PC-9 (cell line): ENCODE results near the gene MAEA.

ENCODE experiments used
- EZH2 ChIP-seq: fragments of 200-600 bp; sonication (generic); IDR thresholded peaks from 2 replicates; pipeline ENCODE4 v1.8.0; 2017; ENCODE audit warnings: antibody characterized with exemption, low read depth
- TF ChIP-seq, protein P1 (sequence below): fragments of 200-600 bp; sonication (generic); conservative IDR thresholded peaks from 2 replicates; pipeline ENCODE4 v1.6.1; 2017; ENCODE audit warnings: mixed run types, antibody characterized with exemption, mild to moderate bottlenecking, moderate library complexity

DNA sequence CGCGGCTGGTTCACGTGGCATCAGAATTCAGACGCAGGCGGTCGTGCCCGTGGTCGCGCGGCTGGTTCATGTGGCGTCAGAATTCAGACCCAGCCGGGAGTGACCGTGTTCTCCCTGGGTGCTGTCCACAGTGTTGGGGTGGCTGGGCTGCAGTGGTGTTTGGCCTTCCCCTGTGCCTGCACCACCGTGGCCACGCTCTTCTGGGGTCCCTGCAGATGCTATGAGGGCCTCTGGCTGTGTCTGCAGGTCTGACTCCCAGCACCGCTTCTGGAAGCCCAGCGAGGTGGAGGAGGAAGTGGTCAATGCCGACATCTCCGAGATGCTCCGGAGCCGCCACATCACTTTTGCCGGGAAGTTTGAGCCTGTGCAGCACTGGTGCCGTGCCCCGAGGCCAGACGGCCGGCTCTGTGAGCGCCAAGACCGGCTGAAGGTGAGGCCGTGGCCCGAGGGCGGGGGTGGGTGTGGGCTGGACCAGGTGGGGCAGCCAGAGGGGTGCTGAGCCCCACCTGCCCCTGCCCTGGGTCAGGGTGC, 90.2 kb downstream of the MAEA start:
- TF ChIP-seq, protein P1, sequence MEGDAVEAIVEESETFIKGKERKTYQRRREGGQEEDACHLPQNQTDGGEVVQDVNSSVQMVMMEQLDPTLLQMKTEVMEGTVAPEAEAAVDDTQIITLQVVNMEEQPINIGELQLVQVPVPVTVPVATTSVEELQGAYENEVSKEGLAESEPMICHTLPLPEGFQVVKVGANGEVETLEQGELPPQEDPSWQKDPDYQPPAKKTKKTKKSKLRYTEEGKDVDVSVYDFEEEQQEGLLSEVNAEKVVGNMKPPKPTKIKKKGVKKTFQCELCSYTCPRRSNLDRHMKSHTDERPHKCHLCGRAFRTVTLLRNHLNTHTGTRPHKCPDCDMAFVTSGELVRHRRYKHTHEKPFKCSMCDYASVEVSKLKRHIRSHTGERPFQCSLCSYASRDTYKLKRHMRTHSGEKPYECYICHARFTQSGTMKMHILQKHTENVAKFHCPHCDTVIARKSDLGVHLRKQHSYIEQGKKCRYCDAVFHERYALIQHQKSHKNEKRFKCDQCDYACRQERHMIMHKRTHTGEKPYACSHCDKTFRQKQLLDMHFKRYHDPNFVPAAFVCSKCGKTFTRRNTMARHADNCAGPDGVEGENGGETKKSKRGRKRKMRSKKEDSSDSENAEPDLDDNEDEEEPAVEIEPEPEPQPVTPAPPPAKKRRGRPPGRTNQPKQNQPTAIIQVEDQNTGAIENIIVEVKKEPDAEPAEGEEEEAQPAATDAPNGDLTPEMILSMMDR = no peak
- TF ChIP-seq EZH2 = no peak
